AG09309 (cell line): ENCODE data around the gene EPB42.
"Not testable (repeated sequence)": the region's sequence is repeated elsewhere in the genome, so short reads cannot be mapped to it uniquely, and the experiment has no call there.

Experiments
- DNase-seq: peaks from one replicate; pipeline ENCODE4 v3.0.0-alpha.2; 2010; ENCODE audit warnings: low read depth
- H3K4me3 ChIP-seq: 2 replicates; pipeline ENCODE4 v1.5.1; 2011; ENCODE audit warnings: mild to moderate bottlenecking, low read depth, low read length, moderate library complexity; ENCODE audit not compliant: control insufficient read depth
- CTCF ChIP-seq: IDR thresholded peaks from 2 replicates; pipeline ENCODE4 v1.5.1; 2011; ENCODE audit warnings: mild to moderate bottlenecking, low read depth, low read length, inconsistent platforms; ENCODE audit not compliant: insufficient read depth, control insufficient read depth; ENCODE audit errors: missing control alignments

EPB42 gene

GRCh38 chr15:43232289-43232874 is 11.6 kb upstream of the EPB42 start:
- DNase-seq: no peak
- H3K4me3 ChIP-seq: no peak overlapping the region
- no peak for TF ChIP-seq CTCF

DNA sequence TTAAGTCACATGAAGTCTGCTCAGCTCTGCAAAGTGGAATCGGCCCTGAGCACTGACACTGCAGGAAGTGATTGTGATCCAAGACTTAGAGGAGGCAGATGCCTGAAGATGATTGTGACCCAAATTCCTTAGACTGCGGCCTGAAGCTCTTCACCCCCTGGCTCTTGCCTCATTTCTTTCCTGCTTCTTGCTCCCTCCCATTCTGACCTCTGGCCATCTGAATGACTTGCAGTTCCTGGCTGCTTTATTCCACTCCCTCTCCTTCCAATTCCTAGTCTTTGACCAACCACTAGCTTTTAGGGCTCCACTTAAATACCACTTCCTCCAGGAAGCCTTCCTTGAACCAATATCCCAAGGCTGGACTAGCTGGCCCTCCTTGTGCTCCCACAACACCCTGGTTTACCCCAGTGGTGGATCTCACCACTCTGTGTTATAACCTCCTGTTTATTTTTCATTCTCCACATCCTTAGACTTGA is 9.9 kb upstream of the EPB42 start:
- DNase-seq: peak; percentile 33
- H3K4me3 ChIP-seq: no peak overlapping the region
- no peak for TF ChIP-seq CTCF

GRCh38 chr15:43229977-43230376 is 9.2 kb upstream of the EPB42 start:
- TF ChIP-seq CTCF: no peak
- H3K4me3 ChIP-seq: no peak overlapping the region
- DNase-seq: no peak

GRCh38 chr15:43226436-43227305 is 5.9 kb upstream of the EPB42 start:
- no peak overlapping the region for H3K4me3 ChIP-seq
- no peak for TF ChIP-seq CTCF
- DNase-seq: no peak

GRCh38 chr15:43225950-43226255 is 5.1 kb upstream of the EPB42 start:
- DNase-seq: not testable (repeated sequence)

DNA sequence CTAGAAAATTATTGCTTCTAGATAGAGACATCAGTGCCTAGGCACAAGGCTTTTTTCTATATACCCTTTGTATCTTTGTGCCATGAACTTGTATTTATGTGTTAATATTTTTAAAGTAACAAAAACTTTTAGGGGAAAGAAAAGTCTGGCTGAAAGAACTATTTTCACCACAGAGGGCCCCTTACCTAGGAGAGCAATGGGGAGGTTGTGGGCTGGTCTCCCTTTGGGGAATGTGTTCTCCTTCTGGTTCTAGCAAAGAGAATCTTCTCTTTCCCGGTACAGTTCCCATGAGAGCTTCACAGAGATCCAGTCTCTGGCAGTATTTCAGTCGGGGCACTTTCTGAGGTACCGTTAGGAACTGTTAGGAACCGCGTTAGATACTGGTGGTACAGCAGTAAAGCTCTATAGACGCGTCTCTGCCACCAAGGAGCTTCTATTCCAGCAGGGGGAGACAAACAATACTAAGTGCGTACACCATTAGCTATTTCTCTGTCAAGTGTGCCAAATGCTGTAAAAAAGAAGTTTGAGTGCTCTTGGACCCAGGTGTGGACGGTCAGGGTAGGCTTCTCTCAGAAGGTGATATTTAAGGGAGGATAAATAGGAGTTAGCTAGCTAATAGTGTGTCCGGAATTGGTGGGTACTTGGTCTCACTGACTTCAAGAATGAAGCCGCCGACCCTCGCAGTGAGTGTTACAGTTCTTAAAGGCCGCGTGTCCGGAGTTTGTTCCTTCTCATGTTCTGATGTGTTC is 4.6 kb upstream of the EPB42 start:
- peak; percentile 87 for TF ChIP-seq CTCF
- H3K4me3 ChIP-seq: no peak overlapping the region
- DNase-seq: no peak

More at GRCh38 chr15:43225950-43226255, 5.1 kb upstream of the EPB42 start:
- not testable (repeated sequence) for H3K4me3 ChIP-seq

DNA sequence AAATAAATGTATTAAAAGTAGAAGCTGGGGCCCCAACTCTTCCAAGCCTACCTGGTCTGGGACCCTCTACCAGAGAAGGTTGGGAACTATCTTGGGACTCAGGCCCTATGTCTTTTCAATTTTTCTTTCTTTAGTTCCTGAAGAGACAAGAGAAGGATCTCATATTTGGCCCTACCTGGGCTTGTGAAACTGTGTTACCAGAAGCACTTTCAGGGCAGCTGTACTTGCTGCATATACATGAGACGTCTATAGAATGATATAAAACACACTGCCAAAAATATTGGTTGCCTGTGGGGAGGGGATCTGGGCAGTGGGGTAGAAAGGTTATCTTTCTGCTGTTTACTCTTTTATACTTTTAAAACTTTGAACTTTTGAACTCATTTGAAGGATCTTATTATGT is 604 bp upstream of the EPB42 start:
- DNase-seq: no peak
- no peak for TF ChIP-seq CTCF
- no peak overlapping the region for H3K4me3 ChIP-seq
